Endothelial cell of umbilical vein (primary cell): ENCODE results near the gene LYVE1. TPM values are rescaled to one million over a fixed set of nuclear protein-coding genes. Genes with fewer than 3 reads are reported as not detected.

Experiments
- BruUV-seq: library from RNA; stranded (reverse); fragments of 400-500 nt; replicated peaks from 2 replicates; lab custom pipeline; 2021; lab: Mats Ljungman, UMichigan
- CTCF ChIA-PET: fragments of 300-600, 350-600 bp; sonication (Branson Sonifier 250); formaldehyde crosslinking; loops from one replicate; lab custom pipeline; 2021; ENCODE audit warnings: antibody characterized with exemption, inconsistent platforms; lab: Charles Lee
- POLR2A ChIA-PET: fragments of 300-600, 350-600 bp; sonication (Branson Sonifier 250); formaldehyde crosslinking; loops from one replicate; lab custom pipeline; 2021; ENCODE audit warnings: antibody characterized with exemption, inconsistent platforms; lab: Charles Lee
- DNase-seq: peaks from one replicate; pipeline ENCODE4 v3.0.0-alpha.2; 2011; ENCODE audit warnings: low read depth, low spot score
- FAIRE-seq: peaks from 2 replicates; lab custom pipeline; 2011; peaks lifted over from hg19 to GRCh38; lab: Jason Lieb, UNC
- H2AFZ ChIP-seq: 2 replicates; pipeline ENCODE4 v1.6.0; 2012; ENCODE audit warnings: low read depth, low read length, control low read depth, inconsistent platforms
- H3K27ac ChIP-seq: 2 replicates; pipeline ENCODE4 v1.5.1; 2011; ENCODE audit warnings: low read depth, mild to moderate bottlenecking, control low read depth, low read length, moderate library complexity; ENCODE audit not compliant: insufficient read depth
- H3K27me3 ChIP-seq, 2 experiments: 2 replicates each; pipeline versions ENCODE4 v1.6.0 to v1.6.1; 2011; ENCODE audit warnings: low read length in 2 of 2, mixed read lengths in 1 of 2; ENCODE audit not compliant: control insufficient read depth in 2 of 2, insufficient read depth in 2 of 2
- H3K36me3 ChIP-seq, 2 experiments: 2 replicates in 1 of 2; 3 replicates in 1 of 2; pipeline ENCODE4 v1.5.1; 2011; ENCODE audit warnings: low read length in 2 of 2, mild to moderate bottlenecking in 1 of 2, moderate library complexity in 1 of 2; ENCODE audit not compliant: control insufficient read depth in 2 of 2, insufficient read depth in 2 of 2; ENCODE audit errors: extremely low read depth in 1 of 2
- H3K4me1 ChIP-seq: 3 replicates; pipeline ENCODE4 v1.5.1; 2011; ENCODE audit warnings: mild to moderate bottlenecking, low read length; ENCODE audit not compliant: control insufficient read depth, insufficient read depth; ENCODE audit errors: extremely low read depth
- H3K4me2 ChIP-seq: 2 replicates; pipeline ENCODE4 v1.6.1; 2011; ENCODE audit warnings: low read length, control low read depth, mixed read lengths; ENCODE audit not compliant: insufficient read depth
- H3K4me3 ChIP-seq, 3 experiments: fragments of 200-600 bp in 1 of 3; sonication (generic), shearing (Covaris generic) in 1 of 3; replicated peaks in 1 of 3; 2 replicates each; pipeline ENCODE4 v1.5.1; 2011 to 2016; ENCODE audit warnings: control low read depth in 3 of 3, low read length in 3 of 3, mild to moderate bottlenecking in 2 of 3, inconsistent platforms in 1 of 3, low read depth in 1 of 3, moderate library complexity in 1 of 3; ENCODE audit not compliant: insufficient read depth in 1 of 3
- H3K79me2 ChIP-seq: 2 replicates; pipeline ENCODE4 v1.6.0; 2012; ENCODE audit warnings: low read length, inconsistent platforms; ENCODE audit not compliant: control insufficient read depth, insufficient read depth
- H3K9ac ChIP-seq: replicated peaks from 2 replicates; pipeline ENCODE3; 2011; ENCODE audit warnings: low read length, control low read depth; ENCODE audit not compliant: insufficient read depth; ENCODE audit errors: extremely low read depth
- H3K9me1 ChIP-seq: replicated peaks from 3 replicates; pipeline ENCODE4 v1.6.0; 2011; ENCODE audit warnings: mild to moderate bottlenecking, low read length; ENCODE audit not compliant: control insufficient read depth, insufficient read depth; ENCODE audit errors: extremely low read depth
- H3K9me3 ChIP-seq: replicated peaks from 2 replicates; pipeline ENCODE4 v1.5.1; 2012; ENCODE audit warnings: low read length, inconsistent platforms; ENCODE audit not compliant: control insufficient read depth, insufficient read depth
- H4K20me1 ChIP-seq: replicated peaks from 2 replicates; pipeline ENCODE3; 2011; ENCODE audit warnings: mild to moderate bottlenecking, low read length; ENCODE audit not compliant: control insufficient read depth, insufficient read depth; ENCODE audit errors: extremely low read depth
- GATA2 ChIP-seq: IDR thresholded peaks from 2 replicates; pipeline ENCODE4 v1.7.0; 2011; ENCODE audit warnings: low read depth, mild to moderate bottlenecking, moderate library complexity, mixed read lengths, low read length; ENCODE audit not compliant: insufficient read length, insufficient read depth
- MYC ChIP-seq: IDR thresholded peaks from one replicate; pipeline ENCODE4 v1.6.1; 2011; ENCODE audit warnings: mild to moderate bottlenecking, low read depth, low read length
- POLR2A ChIP-seq: IDR thresholded peaks from 2 replicates; pipeline ENCODE4 v1.6.1; 2012; ENCODE audit warnings: low read depth, mild to moderate bottlenecking, control low read depth, low read length
- POLR2AphosphoS5 ChIP-seq: IDR thresholded peaks from 2 replicates; pipeline ENCODE4 v1.6.1; 2012; ENCODE audit warnings: low read depth, mild to moderate bottlenecking, control low read depth, low read length, moderate library complexity; ENCODE audit not compliant: insufficient read depth
- dilution Hi-C: fragments of 300-500 bp; cut with MboI; formaldehyde crosslinking; loops from one replicate; pipeline ENCODE4 v1.15.0; 2019; ENCODE audit warnings: low sequenced_read_pairs; ENCODE audit not compliant: extremely low pct_ligation_motif_present
- intact Hi-C: fragments of 100-400 bp; cut with micrococcal nuclease; formaldehyde crosslinking; loops from one replicate; pipeline ENCODE4 v1.10.0; 2022
- polyA plus RNA-seq, 4 experiments: library from polyadenylated mRNA; depleted of rRNA in 3 of 4; stranded (reverse) in 3 of 4; unstranded in 1 of 4; fragments of >200 nt; gene quantifications; 2 replicates each; pipeline versions ENCODE4 v1.2.1 to v1.2.3, GENCODE V29; 2011 to 2012; ENCODE audit warnings: missing spikeins in 1 of 4
- total RNA-seq: library from RNA; stranded (reverse); gene quantifications from 2 replicates; pipeline ENCODE4 v1.2.3, GENCODE V29; 2021
- TF ChIP-seq, protein P1 (sequence below), 2 donors: IDR thresholded peaks; 1 replicate in 1 of 2; 2 replicates in 1 of 2; pipeline ENCODE4 v1.5.1; 2011; ENCODE audit warnings: low read length in 2 of 2, mild to moderate bottlenecking in 2 of 2, moderate library complexity in 2 of 2, control low read depth in 1 of 2, inconsistent platforms in 1 of 2, low read depth in 1 of 2; ENCODE audit not compliant: insufficient read depth in 1 of 2; ENCODE audit errors: extremely low read depth in 1 of 2
- TF ChIP-seq, protein P2 (sequence below): IDR thresholded peaks from 2 replicates; pipeline ENCODE4 v1.6.1; 2011; ENCODE audit not compliant: insufficient read depth, insufficient read length

Gene LYVE1
- total and polyA plus RNA-seq, 2 donors (not counting 3 experiments of a cell fraction or from before 2014, with no cell fraction given): 4.6 to 7.6 TPM

DNA sequence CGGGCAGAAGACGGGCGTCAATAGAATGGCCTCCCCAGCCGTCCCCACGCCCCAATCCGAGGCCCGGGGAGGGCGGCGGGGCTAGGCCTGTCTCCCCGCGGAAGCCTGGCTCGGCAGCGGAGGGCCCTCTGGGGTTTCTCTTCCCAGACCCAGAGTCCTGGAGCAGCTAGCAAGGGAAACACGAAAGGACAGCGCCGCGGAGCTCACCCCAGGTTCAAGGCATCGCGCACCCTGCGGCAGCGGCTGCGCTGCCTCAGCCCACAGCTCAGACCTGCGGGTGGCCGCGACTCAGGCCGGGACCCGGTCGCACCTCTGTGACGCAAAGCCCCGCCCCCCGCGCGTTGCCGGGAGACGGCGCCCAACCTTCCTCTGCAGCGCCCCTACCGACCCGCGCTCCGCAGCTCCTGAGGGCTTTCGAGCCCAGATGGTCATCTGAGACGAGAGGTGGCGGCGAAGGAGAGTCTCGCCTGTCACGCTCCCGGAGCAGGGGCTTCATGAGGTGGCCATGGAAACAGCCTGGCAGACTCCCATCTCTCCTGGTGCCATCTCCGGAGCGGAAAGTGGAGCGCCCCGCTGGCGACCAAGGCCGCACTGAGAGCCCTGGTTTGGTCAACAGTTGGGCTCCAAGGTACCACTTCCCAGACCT, 27.4 kb downstream of the LYVE1 start, which contains the start of gene RNF141:
Gene RNF141 (minus strand): TSS at position 273 of the 646 bp plus-strand sequence. CDS start 7,029 bp downstream, outside the sequence.
- Histone ChIP-seq H3K9me1 (no peaks in the 10 kb centered on the region), H3K9ac (peak within 1 kb of the TSS; percentile 82), H3K9me3 (no peaks in the 10 kb centered on the region), H3K4me1 (peaks cover 10% of the 10 kb centered on the region), H3K27ac (peak within 1 kb of the TSS; percentile 57), H2AFZ (peak within 1 kb of the TSS; percentile 98), H3K79me2 (peaks cover 16% of the 10 kb centered on the region), H3K4me2 (peak within 1 kb of the TSS; percentile 95), H3K27me3 (no peaks in the 10 kb centered on the region), H3K4me3 (peak within 1 kb of the TSS; percentile 37 to 83 (median 59)), H3K36me3 (no peaks in the 10 kb centered on the region), H4K20me1 (no peaks in the 10 kb centered on the region)
- TF ChIP-seq POLR2A: peak; percentile 94
- TF ChIP-seq POLR2AphosphoS5: peak; percentile 91
- TF ChIP-seq, protein P1, sequence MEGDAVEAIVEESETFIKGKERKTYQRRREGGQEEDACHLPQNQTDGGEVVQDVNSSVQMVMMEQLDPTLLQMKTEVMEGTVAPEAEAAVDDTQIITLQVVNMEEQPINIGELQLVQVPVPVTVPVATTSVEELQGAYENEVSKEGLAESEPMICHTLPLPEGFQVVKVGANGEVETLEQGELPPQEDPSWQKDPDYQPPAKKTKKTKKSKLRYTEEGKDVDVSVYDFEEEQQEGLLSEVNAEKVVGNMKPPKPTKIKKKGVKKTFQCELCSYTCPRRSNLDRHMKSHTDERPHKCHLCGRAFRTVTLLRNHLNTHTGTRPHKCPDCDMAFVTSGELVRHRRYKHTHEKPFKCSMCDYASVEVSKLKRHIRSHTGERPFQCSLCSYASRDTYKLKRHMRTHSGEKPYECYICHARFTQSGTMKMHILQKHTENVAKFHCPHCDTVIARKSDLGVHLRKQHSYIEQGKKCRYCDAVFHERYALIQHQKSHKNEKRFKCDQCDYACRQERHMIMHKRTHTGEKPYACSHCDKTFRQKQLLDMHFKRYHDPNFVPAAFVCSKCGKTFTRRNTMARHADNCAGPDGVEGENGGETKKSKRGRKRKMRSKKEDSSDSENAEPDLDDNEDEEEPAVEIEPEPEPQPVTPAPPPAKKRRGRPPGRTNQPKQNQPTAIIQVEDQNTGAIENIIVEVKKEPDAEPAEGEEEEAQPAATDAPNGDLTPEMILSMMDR (IDR thresholded peaks at IDR 0.05; ENCODE audit: extremely low read depth in 1 of 2, insufficient read depth in 1 of 2, low read depth in 1 of 2, low read length in 2 of 2): peak; percentile 87 to 93
- no peak for TF ChIP-seq GATA2
- TF ChIP-seq MYC: no peak
- TF ChIP-seq, protein P2, sequence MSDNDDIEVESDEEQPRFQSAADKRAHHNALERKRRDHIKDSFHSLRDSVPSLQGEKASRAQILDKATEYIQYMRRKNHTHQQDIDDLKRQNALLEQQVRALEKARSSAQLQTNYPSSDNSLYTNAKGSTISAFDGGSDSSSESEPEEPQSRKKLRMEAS: no peak
- peak; percentile 94 for DNase-seq
- dilution Hi-C loops: no loop called here
- POLR2A ChIA-PET: interaction anchor here (0.6 to 1.6 kb wide), 5 partner anchors 15 to 268 kb away, joined by 3 to 6 read pairs (median 4); partner anchors contain the start of genes ADM and EIF4G2
- BruUV-seq: no TSS peak
- CTCF ChIA-PET: interaction anchor here (0.6 to 3.3 kb wide), 62 partner anchors 9 to 236 kb away, joined by 3 to 31 read pairs (median 5); partner anchors contain the start of genes ADM and LYVE1
- intact Hi-C loops: loop anchor here (1.0 to 5.0 kb wide), 5 partner anchors 17 to 879 kb away; partner anchors contain the start of gene SWAP70
- FAIRE-seq: peak; percentile 91
